DND-41 (cell line): Measurements from ENCODE around the gene PRELP.

Experiments used
- ATAC-seq: fragments of 200-7000 bp; cut with Tn5 transposase; 3 replicates; pipeline ENCODE4 v1.9.1; 2021; ENCODE audit warnings: low read depth; ENCODE audit not compliant: insufficient read depth
- DNase-seq: peaks from one replicate; pipeline ENCODE4 v3.0.0-alpha.2; 2020
- H2AFZ ChIP-seq: 2 replicates; pipeline ENCODE4 v1.6.0; 2012; ENCODE audit warnings: low read depth, low read length
- H3K27ac ChIP-seq: 2 replicates; pipeline ENCODE4 v1.5.1; 2012; ENCODE audit warnings: low read length, inconsistent platforms
- H3K27me3 ChIP-seq: fragments of 200-600 bp; sonication (generic); 2 replicates; pipeline ENCODE4 v1.6.0; 2012; ENCODE audit warnings: low read length, mild to moderate bottlenecking, inconsistent platforms; ENCODE audit not compliant: insufficient read depth, poor library complexity
- H3K36me3 ChIP-seq: 2 replicates; pipeline ENCODE4 v1.5.1; 2012; ENCODE audit warnings: low read length, inconsistent platforms; ENCODE audit not compliant: insufficient read depth
- H3K4me1 ChIP-seq: 2 replicates; pipeline ENCODE4 v1.5.1; 2012; ENCODE audit warnings: mild to moderate bottlenecking, low read length; ENCODE audit not compliant: insufficient read depth
- H3K4me2 ChIP-seq: 2 replicates; pipeline ENCODE4 v1.6.0; 2012; ENCODE audit warnings: mild to moderate bottlenecking, moderate library complexity, low read length, inconsistent platforms; ENCODE audit not compliant: insufficient read depth
- H3K4me3 ChIP-seq, 2 experiments: fragments of 200-600 bp in 1 of 2; shearing (Covaris generic) in 1 of 2; 2 replicates each; pipeline ENCODE4 v1.5.1; 2012 to 2016; ENCODE audit warnings: inconsistent platforms in 2 of 2, low read length in 2 of 2, mild to moderate bottlenecking in 2 of 2, low read depth in 1 of 2, moderate library complexity in 1 of 2
- H3K79me2 ChIP-seq: 2 replicates; pipeline ENCODE4 v1.6.0; 2012; ENCODE audit warnings: low read length, inconsistent platforms; ENCODE audit not compliant: insufficient read depth
- H3K9ac ChIP-seq: 2 replicates; pipeline ENCODE4 v1.6.0; 2012; ENCODE audit warnings: low read depth, mild to moderate bottlenecking, inconsistent platforms, low read length, moderate library complexity
- H3K9me3 ChIP-seq: 2 replicates; pipeline ENCODE4 v1.5.1; 2012; ENCODE audit warnings: low read length, moderate library complexity, mild to moderate bottlenecking, inconsistent platforms; ENCODE audit not compliant: insufficient read depth, severe bottlenecking
- H4K20me1 ChIP-seq: 2 replicates; pipeline ENCODE4 v1.6.0; 2012; ENCODE audit warnings: low read length; ENCODE audit not compliant: insufficient read depth
- CTCF ChIP-seq: IDR thresholded peaks from 2 replicates; pipeline ENCODE4 v1.5.1; 2012; ENCODE audit warnings: borderline replicate concordance, low read length, moderate library complexity, mild to moderate bottlenecking; ENCODE audit not compliant: poor library complexity, severe bottlenecking; ENCODE audit errors: extremely low read depth
- EZH2 ChIP-seq: IDR thresholded peaks from 3 replicates; pipeline ENCODE4 v1.6.1; 2012; ENCODE audit warnings: borderline replicate concordance, low read depth, mild to moderate bottlenecking, moderate library complexity, low read length, inconsistent platforms; ENCODE audit not compliant: severe bottlenecking

PRELP gene

GRCh38 chr1:203454986-203455471 lies 20.6 kb upstream of the PRELP start:
- ATAC-seq, result no peak
- no peaks in the 10 kb centered on the region for H3K4me1 ChIP-seq
- no peaks in the 10 kb centered on the region for H3K36me3 ChIP-seq
- H3K27me3 ChIP-seq, result peaks cover 20% of the 10 kb centered on the region
- no peak overlapping the region for H3K4me2 ChIP-seq
- no peak for DNase-seq
- no peak for TF ChIP-seq EZH2
- no peak for TF ChIP-seq CTCF
- no peaks in the 10 kb centered on the region for H3K9me3 ChIP-seq
- H4K20me1 ChIP-seq, result no peaks in the 10 kb centered on the region
- H2AFZ ChIP-seq, result no peak overlapping the region
- H3K79me2 ChIP-seq, result no peaks in the 10 kb centered on the region
- no peak overlapping the region for H3K4me3 ChIP-seq
- H3K9ac ChIP-seq, result no peak overlapping the region
- no peak overlapping the region for H3K27ac ChIP-seq

- peaks cover 20% of the 10 kb centered on the region for H3K27me3 ChIP-seq
- H3K27ac ChIP-seq, result no peak overlapping the region
- TF ChIP-seq EZH2, result no peak
- TF ChIP-seq CTCF, result no peak
- DNase-seq (no peak), ATAC-seq (no peak)
- H3K9me3 ChIP-seq, result no peaks in the 10 kb centered on the region
- no peaks in the 10 kb centered on the region for H3K36me3 ChIP-seq
- no peak overlapping the region for H3K4me3 ChIP-seq
- H3K4me1 ChIP-seq, result no peaks in the 10 kb centered on the region
- no peak overlapping the region for H2AFZ ChIP-seq
- no peaks in the 10 kb centered on the region for H4K20me1 ChIP-seq
- H3K9ac ChIP-seq, result no peak overlapping the region
- H3K4me2 ChIP-seq, result no peak overlapping the region
- no peaks in the 10 kb centered on the region for H3K79me2 ChIP-seq
Observed at GRCh38 chr1:203455706-203456105, 19.9 kb upstream of the PRELP start.

- Histone ChIP-seq H3K4me2 (no peak overlapping the region), H3K4me1 (no peaks in the 10 kb centered on the region), H3K9me3 (no peaks in the 10 kb centered on the region), H4K20me1 (no peaks in the 10 kb centered on the region), H3K79me2 (no peaks in the 10 kb centered on the region), H3K9ac (no peak overlapping the region), H3K27me3 (peaks cover 20% of the 10 kb centered on the region), H3K4me3 (no peak overlapping the region), H3K36me3 (no peaks in the 10 kb centered on the region), H2AFZ (no peak overlapping the region), H3K27ac (no peak overlapping the region)
- no peak for DNase-seq
- no peak for ATAC-seq
- TF ChIP-seq CTCF (no peak), EZH2 (no peak)
Observed at GRCh38 chr1:203456577-203456976, 19.0 kb upstream of the PRELP start.

- H3K4me3 ChIP-seq, result no peak overlapping the region
- H4K20me1 ChIP-seq, result no peaks in the 10 kb centered on the region
- peaks cover 30% of the 10 kb centered on the region for H3K27me3 ChIP-seq
- H3K27ac ChIP-seq, result no peak overlapping the region
- no peak overlapping the region for H3K4me2 ChIP-seq
- no peak overlapping the region for H3K9ac ChIP-seq
- no peak for TF ChIP-seq CTCF
- no peak for TF ChIP-seq EZH2
- no peaks in the 10 kb centered on the region for H3K79me2 ChIP-seq
- no peaks in the 10 kb centered on the region for H3K4me1 ChIP-seq
- no peaks in the 10 kb centered on the region for H3K9me3 ChIP-seq
- no peak for ATAC-seq
- no peak for DNase-seq
- H3K36me3 ChIP-seq, result no peaks in the 10 kb centered on the region
- no peak overlapping the region for H2AFZ ChIP-seq
Observed at GRCh38 chr1:203458078-203458477, 17.5 kb upstream of the PRELP start.
